Measurements from ENCODE around the gene CLK1.
"Not testable (repeated sequence)": the region's sequence is repeated elsewhere in the genome, so short reads cannot be mapped to it uniquely, and the experiment has no call there.

CLK1 gene

DNA sequence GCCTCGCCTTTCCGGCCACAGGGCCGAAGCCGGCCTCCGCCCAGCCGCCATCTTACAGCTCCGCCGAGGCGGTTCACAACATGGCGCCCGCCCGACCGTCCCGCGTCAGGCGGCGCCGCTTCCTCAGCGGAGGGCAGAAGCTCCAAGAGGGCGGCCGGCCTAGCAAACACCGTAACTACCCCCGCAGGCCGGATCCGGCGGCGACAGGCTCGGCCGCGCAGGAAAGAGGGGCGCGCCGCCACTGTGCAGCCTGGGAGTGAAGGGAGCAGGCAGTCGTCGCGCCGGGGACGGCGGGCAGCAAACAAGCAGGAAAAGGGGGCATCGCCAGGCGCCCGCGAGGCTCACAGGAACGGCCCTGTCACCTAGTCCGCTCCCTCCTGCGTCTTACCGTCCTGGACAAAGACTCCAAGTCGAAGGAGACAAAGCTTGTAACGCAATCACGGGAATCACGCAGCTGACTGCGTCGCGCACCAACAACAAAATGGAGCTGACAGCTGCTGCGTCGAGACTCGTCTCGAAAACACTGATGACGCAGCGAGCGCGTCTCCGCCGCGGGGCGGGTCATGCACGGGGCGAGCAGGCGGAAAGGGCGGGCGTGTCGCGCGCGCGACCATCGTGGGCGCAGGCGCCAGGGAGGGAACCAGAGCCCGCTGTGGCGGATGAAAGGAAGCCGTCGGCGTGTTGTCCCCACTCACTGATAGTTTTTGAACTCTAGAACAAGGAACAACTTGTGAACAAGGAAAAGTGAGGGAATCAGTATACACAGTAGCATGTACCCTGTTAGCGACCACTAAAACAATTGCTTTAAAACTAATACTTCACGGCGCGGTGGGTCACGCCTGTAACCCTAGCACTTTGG lies at the start of gene CLK1:
Gene CLK1, minus strand, starts transcription at position 483 of the 859 bp plus-strand sequence. CDS start 2,796 bp downstream, outside the sequence.
- no peak for FAIRE-seq

GRCh38 chr2:200913654-200914053 lies 49.2 kb upstream of the CLK1 start:
- no peak for FAIRE-seq

DNA sequence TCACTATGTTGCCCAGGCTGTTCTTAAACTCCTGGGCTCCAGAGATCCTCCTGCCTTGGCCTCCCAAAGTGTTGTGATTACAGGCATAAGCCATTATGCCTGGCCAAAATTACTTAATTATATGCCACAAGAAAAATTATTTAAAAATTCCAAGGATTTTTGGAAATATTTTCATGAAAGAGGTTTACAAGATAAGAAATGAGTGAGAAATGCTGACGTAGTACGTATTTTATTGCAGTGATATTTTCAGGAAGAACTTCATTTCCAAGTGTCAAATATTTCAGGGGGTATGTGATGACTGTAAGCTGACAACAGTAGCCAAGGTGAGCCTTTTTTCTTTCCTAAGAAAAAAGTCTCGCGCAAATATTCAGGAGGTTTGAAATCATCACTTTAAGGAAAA lies 45.5 kb upstream of the CLK1 start:
- FAIRE-seq = no peak

GRCh38 chr2:200905618-200906296 lies 41.3 kb upstream of the CLK1 start:
- no peak for FAIRE-seq

DNA sequence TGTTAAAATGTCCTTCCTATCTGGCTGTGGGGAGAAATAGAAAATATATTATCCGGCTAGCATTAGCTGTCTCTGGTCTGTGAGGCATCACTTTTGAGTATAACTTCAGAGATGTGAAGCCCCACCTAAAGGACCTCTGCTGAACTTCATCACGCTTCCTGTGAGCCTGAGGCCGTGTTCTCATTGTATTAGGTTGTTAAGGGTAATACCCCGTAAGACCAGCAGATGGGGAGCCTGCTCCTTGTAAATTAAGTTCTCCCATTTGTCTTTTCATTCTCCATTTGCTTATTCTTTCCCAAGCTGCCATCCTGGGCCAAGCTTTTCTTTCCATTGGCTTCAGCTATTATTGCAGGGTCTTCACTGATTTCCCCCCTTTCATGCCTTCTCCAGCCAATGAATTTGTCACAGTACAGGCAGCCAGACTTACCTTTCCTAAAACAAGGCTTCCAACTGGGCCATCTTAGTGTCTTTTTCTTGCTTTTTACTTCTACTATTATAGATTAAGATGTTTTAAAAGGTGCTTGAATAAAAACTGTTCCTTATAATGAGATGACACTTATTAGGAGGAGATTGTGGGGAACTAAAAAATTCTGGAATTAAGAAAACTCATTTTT lies 37.1 kb upstream of the CLK1 start:
- no peak for FAIRE-seq

- FAIRE-seq = no peak
These were observed 35.0 kb upstream of the CLK1 start for GRCh38 chr2:200899482-200899881.

DNA sequence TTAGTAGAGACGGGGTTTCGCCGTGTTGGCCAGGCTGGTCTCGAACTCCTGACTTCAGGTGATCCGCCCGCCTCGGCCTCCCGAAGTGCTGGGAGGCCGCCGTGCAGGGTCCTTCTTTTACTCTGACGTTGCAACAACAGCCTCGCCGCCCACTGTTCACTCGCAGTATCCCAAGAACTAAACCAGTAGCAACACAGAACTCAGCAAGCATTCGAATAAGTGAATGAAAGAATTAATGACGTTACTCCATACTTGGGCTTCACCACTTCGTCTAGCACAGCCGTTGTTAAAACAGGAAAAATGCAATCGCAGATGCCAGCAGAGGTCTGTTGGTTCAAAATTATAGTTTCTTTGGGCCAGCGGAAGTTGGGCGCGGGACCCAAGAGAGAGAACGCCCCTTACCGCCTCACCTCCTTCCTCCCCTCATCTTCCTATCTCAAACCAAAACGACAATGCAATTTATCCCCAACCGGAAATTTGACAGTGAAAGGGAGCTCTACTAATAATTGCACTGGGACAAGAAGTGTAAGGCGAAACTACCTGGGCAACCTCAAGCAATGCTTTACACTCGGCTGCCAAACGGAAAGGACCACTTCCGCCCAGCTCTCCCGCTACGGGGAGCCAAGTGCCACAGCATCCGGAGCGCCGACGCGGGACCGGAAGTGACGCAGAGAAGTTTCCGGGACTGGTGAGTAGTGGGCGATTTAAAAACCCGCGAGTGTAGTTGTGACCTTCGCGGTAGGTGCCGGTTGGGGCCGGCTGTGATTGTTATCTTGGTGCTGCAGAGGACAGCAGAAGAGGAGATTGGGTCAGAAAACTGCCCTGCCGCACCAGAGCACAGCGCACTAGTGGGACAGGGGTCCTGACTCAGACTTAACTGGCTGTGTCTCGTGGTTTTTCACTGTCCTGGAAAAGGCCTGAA lies 24.5 kb upstream of the CLK1 start, which contains the start of the genes NIF3L1 and PPIL3:
Gene NIF3L1, plus strand, starts transcription at position 668 of the 922 bp plus-strand sequence. CDS start 2,573 bp downstream, outside the sequence.
Gene PPIL3, minus strand, starts transcription at position 374 of the 922 bp plus-strand sequence. CDS start 1,462 bp downstream, outside the sequence.
- no peak for FAIRE-seq

DNA sequence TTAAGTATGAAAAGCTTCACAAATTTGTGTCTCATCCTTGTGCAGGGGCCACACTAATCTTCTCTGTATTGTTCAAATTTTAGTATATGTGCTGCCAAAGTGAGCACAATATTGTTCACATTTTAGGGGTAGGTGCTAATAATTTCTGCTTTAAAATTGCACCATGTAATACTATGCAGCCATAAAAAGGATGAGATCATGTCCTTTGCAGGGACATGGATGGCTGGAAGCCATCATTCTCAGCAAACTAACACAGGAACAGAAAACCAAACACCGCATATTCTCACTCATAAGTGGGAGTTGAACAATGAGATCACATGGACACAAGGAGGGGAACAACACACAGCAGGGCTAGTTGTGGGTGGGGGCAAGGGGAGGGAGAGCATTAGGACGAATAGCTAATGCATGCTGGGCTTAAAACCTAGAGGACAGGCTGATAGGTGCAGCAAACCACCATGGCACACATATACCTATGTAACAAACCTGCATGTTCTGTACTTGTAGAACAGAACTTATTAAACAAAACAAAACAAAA lies 17.3 kb upstream of the CLK1 start:
- FAIRE-seq = not testable (repeated sequence)

GRCh38 chr2:200878289-200878880 lies 13.9 kb upstream of the CLK1 start:
- no peak for FAIRE-seq

DNA sequence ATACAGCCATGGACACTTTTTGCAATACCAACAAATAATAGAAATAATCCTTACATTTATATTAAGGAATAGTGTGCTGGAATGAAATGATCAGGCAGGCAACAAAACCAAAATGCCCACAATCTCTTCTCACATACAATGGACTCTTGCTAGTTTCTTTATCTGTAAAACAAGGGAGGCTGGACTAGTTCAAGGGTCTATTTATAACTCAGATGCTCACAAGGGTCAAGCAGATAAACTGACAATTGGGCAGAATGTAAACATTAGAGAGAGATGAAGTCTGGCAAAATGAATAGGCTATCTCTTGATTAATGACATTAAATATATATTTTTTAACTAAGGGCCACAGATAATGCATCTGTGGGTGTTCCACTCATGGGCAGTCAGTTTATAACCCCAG lies 13.0 kb upstream of the CLK1 start:
- FAIRE-seq = no peak

GRCh38 chr2:200873560-200873959 lies 9.1 kb upstream of the CLK1 start:
- no peak for FAIRE-seq

GRCh38 chr2:200871151-200871550 lies 6.7 kb upstream of the CLK1 start:
- FAIRE-seq = no peak

DNA sequence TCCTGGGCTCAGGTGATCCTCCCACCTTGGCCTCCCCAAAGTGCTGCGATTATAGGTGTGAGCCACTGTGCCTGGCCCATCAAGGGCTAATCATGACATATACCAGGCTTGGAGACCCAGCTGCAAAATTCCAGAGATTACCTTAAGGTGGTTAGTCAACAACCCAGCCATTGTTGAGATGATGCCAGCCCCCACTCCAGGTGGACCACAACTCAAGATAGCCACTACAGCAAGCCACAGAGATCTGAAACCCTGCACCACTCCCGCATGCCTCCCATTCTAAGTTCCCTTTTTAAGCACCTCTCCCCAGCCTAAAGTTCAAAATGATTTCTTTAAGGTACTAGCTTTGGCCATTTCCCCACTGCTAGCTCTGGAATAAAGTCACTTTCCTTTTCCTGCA lies 4.6 kb upstream of the CLK1 start:
- no peak for FAIRE-seq

- FAIRE-seq = no peak
These were observed 679 bp downstream of the CLK1 start for GRCh38 chr2:200863782-200864175.

- no peak for FAIRE-seq
These were observed 1.9 kb downstream of the CLK1 start for GRCh38 chr2:200862532-200863000.

GRCh38 chr2:200861617-200862155 lies 2.8 kb downstream of the CLK1 start:
- FAIRE-seq = no peak

GRCh38 chr2:200860092-200860795 lies 4.2 kb downstream of the CLK1 start:
- FAIRE-seq = no peak

GRCh38 chr2:200856806-200857205 lies 7.7 kb downstream of the CLK1 start:
- no peak for FAIRE-seq

DNA sequence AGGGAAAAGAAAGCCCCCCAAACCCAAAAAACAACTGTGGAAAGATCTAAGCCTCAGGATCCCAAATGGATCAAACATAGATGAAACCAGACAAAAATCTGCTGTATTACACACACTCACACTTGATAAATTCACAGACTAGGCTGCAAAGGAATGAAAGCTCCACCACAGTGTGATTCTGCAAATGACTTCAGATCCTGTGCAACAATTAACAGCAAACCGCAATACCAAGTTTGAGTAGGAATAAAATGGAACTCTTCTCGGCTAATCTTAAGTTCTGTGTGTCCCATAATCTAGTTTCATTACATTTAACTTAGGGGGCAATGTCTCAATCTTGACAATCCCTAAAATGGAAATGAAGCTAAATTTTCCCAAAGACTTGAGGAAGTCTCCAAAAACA lies 11.9 kb downstream of the CLK1 start:
- FAIRE-seq = no peak

Measured in colon (tissue), 2 donors.